ENCODE data around the gene VAPB. TPM values are rescaled to one million over a fixed set of nuclear protein-coding genes. Genes with fewer than 3 reads are reported as not detected.

The VAPB gene
- total RNA-seq, 6 experiments from 2014 or later: 48.9 to 57.4 (median 54.5) TPM

DNA sequence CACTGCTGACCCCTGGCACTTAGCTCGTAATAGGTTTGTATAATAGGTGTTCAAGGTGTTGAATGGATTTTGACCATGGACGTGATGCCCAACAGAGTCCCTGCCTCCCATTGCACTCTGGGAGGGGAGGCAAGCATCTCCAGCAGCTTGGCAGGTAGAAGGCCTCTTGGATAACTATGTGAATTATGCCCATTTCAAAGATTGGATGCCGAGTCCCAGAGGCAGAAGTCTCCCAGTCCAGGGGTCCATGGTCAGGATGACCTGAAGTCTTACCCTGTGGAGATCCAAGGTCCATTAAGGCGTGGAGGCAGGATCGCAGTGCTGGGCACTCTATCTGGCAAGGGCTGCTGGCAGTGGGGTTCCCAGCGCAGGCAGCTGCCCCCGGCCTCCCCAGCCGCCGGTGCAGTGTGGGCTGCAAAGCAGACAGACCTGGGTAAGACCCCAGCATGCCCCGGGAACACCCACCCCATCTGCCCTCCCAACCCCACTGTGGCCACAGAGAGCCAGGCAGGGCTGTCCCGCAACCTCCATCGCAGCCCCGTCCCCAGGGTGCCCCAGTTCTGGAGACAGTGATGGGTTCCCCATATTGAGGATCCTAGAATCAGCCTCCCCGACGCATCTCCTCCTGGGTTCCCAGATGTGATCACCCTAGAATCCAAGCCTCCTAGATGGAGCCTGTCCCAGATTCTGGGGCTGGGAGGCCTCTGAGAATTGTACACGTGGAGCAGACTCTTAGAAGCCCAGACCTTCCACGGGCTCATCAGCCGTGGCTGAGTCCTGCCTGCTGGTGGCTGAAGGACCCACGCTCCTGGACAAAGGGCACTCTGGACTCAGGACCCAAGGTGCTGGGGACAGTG lies 81.5 kb downstream of the VAPB start:
- Mint-ChIP-seq H3K9me3 (no peaks in the 10 kb centered on the region), H3K27me3 (ENCODE audit: insufficient read depth) (no peaks in the 10 kb centered on the region; the same call in 1 of the 2 replicates), H3K4me1 (ENCODE audit: low read depth) (no peaks in the 10 kb centered on the region), H3K27ac (no peak overlapping the region), H3K36me3 (ENCODE audit: low read depth) (no peaks in the 10 kb centered on the region), H3K4me3 (no peak overlapping the region)
- no peak for DNase-seq
- TF ChIP-seq CTCF (IDR thresholded peaks at IDR 0.05): no peak

GRCh38 chr20:58471193-58472164 lies 82.5 kb downstream of the VAPB start:
- Mint-ChIP-seq H3K27ac (no peak overlapping the region), H3K9me3 (no peaks in the 10 kb centered on the region), H3K4me3 (no peak overlapping the region), H3K4me1 (ENCODE audit: low read depth) (no peaks in the 10 kb centered on the region), H3K27me3 (ENCODE audit: insufficient read depth) (no peaks in the 10 kb centered on the region; the same call in 1 of the 2 replicates), H3K36me3 (ENCODE audit: low read depth) (no peaks in the 10 kb centered on the region)
- no peak for DNase-seq
- no peak for TF ChIP-seq CTCF (IDR thresholded peaks at IDR 0.05)

- Mint-ChIP-seq H3K4me1 (ENCODE audit: low read depth) (no peaks in the 10 kb centered on the region), H3K9me3 (0 out of 2 replicates have a peak, but pooled peaks cover 3% of the 10 kb centered on the region), H3K27me3 (ENCODE audit: insufficient read depth) (no peaks in the 10 kb centered on the region; the same call in 1 of the 2 replicates), H3K4me3 (no peak overlapping the region), H3K27ac (no peak overlapping the region), H3K36me3 (ENCODE audit: low read depth) (peaks cover 8% of the 10 kb centered on the region)
- TF ChIP-seq CTCF (IDR thresholded peaks at IDR 0.05): no peak
- no peak for DNase-seq
These were observed 83.4 kb downstream of the VAPB start for GRCh38 chr20:58472273-58473018.

DNA sequence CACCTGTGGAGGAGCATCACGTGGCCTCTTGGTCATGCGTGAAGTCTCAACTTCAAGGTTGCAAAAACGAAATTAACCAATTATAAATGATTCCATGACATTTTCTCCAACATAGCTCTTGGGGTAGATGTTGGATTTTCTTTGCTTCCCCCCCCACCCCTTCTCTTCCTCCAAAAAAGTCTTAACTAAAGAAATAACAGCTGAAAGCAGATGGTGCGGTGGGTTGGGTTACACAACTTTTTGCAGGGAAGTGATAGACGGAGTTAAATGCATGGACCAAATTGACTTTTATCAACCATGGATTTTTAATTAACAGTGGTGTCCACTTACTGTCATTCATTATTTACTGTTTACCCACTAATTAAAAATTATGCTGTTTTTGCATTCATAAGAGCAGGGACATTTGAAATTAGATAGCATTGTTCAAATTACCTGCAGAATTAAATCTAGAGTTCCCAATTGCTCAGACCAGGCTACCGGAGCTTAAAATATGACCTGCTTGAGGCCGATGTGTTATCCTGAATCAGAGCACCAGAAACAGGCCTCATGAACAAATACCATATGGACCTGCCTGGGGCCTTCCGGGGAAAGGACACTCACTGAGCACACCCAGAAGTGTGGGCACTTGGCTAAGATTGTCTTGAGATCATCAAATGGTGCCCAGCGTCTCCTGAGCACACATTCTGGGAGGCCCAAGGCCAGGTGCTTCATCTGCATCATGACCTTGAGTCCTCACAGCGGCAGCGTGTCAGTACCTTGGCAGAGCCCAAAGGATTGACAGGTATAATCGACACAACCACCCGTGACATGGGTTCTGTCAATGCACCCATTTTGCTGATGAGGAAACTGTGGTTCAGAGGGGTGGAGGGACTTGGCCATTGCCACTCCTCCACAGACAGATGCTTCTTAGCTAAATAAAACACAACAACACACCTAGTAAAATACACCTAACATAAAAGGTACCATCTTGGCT lies 84.7 kb downstream of the VAPB start:
- Mint-ChIP-seq H3K27me3 (ENCODE audit: insufficient read depth) (no peaks in the 10 kb centered on the region; the same call in 1 of the 2 replicates), H3K36me3 (ENCODE audit: low read depth) (peaks cover 21% of the 10 kb centered on the region), H3K4me3 (no peak overlapping the region), H3K9me3 (peaks cover 13% of the 10 kb centered on the region), H3K27ac (no peak overlapping the region), H3K4me1 (ENCODE audit: low read depth) (peaks cover 5% of the 10 kb centered on the region; the same call in 1 of the 2 replicates)
- DNase-seq: no peak
- no peak for TF ChIP-seq CTCF (IDR thresholded peaks at IDR 0.05)
